Erythroblast (primary cell): ENCODE data around the gene SLC39A11.

ENCODE experiments used
- GATA1 ChIP-seq: IDR thresholded peaks from 2 replicates; pipeline ENCODE4 v1.6.1; 2011; ENCODE audit warnings: low read depth, mild to moderate bottlenecking, control low read depth, low read length, moderate library complexity
- POLR2A ChIP-seq: IDR thresholded peaks from 2 replicates; pipeline ENCODE4 v1.6.1; 2011; ENCODE audit warnings: mild to moderate bottlenecking, low read length

GRCh38 chr17:72884066-72884465 lies 208.4 kb downstream of the SLC39A11 start:
- no peak for TF ChIP-seq POLR2A
- no peak for TF ChIP-seq GATA1
